Limb (tissue), 2 donors: ENCODE results near the gene TBC1D10B.
"Not testable (repeated sequence)": the region's sequence is repeated elsewhere in the genome, so short reads cannot be mapped to it uniquely, and the experiment has no call there.

Experiments used
- DNase-seq, 2 donors: peaks; one replicate each; pipeline ENCODE4 v3.0.0-alpha.2; 2016; ENCODE audit errors: extremely low spot score in 2 of 2

TBC1D10B gene

GRCh38 chr16:30355144-30355953, 14.9 kb downstream of the TBC1D10B start, which contains the start of gene CD2BP2:
Gene CD2BP2 (minus strand): TSS chr16:30355308. CDS start chr16:30354681, 627 bp downstream.
- DNase-seq, result peak; percentile 95 to 98

GRCh38 chr16:30354423-30355143, 15.7 kb downstream of the TBC1D10B start:
- no peak for DNase-seq

GRCh38 chr16:30353438-30354129, 16.7 kb downstream of the TBC1D10B start:
- DNase-seq, result no peak

GRCh38 chr16:30352488-30353401, 17.5 kb downstream of the TBC1D10B start:
- DNase-seq, result no peak

GRCh38 chr16:30351586-30352419, 18.5 kb downstream of the TBC1D10B start:
- DNase-seq, result no peak

- no peak for DNase-seq
Measured at GRCh38 chr16:30351001-30351441, 19.3 kb downstream of the TBC1D10B start.

- DNase-seq, result no peak
Measured at GRCh38 chr16:30350134-30350871, 20.0 kb downstream of the TBC1D10B start.

GRCh38 chr16:30349675-30350074, 20.6 kb downstream of the TBC1D10B start:
- DNase-seq, result no peak

- no peak for DNase-seq
Measured at GRCh38 chr16:30348929-30349328, 21.4 kb downstream of the TBC1D10B start.

- no peak for DNase-seq
Measured at GRCh38 chr16:30348113-30348512, 22.2 kb downstream of the TBC1D10B start.

GRCh38 chr16:30346286-30346685, 24.0 kb downstream of the TBC1D10B start:
- DNase-seq, result no peak

GRCh38 chr16:30343491-30343820, 26.8 kb downstream of the TBC1D10B start:
- not testable (repeated sequence) for DNase-seq

GRCh38 chr16:30342751-30343490, 27.4 kb downstream of the TBC1D10B start:
- DNase-seq, result no peak

- not testable (repeated sequence) for DNase-seq
Measured at GRCh38 chr16:30341971-30342370, 28.3 kb downstream of the TBC1D10B start.

- no peak for DNase-seq
Measured at GRCh38 chr16:30340621-30341020, 29.7 kb downstream of the TBC1D10B start.

- DNase-seq, result not testable (repeated sequence)
Measured at GRCh38 chr16:30338715-30339114, 31.6 kb downstream of the TBC1D10B start.

- not testable (repeated sequence) for DNase-seq
Measured at GRCh38 chr16:30337964-30338357, 32.3 kb downstream of the TBC1D10B start.

GRCh38 chr16:30335598-30336474, 34.5 kb downstream of the TBC1D10B start:
- DNase-seq, result peak in 1 of 2 donors; percentile 29
